Measurements from ENCODE around the gene UNKL. TPM values are rescaled to one million over a fixed set of nuclear protein-coding genes. Genes with fewer than 3 reads are reported as not detected.

UNKL gene
- total and polyA plus RNA-seq, 2 of the 8 experiments (the other 6 are each of a cell fraction or from before 2014, with no cell fraction given) = 25.1 to 31.8 TPM

DNA sequence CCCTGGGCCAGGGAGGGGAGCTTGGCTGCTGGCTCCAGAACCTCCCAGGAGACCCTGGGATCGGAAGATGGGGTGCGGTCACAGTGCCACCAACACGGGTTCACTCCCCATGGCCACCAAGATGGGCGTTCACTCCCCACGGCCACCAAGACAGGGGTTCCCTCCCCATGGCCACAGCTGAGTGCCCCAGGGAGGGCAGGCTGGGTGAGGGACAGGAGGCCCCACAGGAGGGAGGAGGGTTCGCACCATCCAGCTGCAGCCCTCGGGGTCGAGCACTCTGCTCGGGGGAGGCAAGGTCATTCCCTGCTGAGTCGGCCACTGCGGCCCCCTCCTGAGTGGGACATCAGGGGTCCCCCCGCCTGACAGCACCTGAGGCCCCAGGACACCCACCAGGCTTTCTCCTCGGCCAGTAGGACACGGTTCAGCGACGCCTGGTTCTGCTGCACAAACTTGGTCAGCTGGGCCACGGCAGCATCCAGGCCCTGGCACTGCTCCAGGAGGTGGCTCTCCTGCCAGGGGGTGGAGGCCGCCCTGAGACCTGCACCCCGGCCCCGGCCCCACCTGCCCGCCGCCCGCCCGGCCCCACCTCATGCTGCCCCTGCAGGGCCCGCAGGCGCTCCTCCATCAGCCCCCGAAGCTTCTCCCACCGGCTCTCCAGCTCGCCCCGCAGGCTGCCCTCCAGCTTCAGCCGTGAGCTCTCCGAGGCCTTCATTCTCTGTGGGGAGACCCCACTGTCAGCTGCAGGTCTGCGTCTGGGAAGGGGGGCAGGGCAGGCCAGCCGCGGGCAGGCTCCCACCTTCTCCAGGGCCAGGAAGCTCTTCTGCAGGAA is 23.9 kb upstream of the UNKL start (continued):
- TF ChIP-seq, protein P1, sequence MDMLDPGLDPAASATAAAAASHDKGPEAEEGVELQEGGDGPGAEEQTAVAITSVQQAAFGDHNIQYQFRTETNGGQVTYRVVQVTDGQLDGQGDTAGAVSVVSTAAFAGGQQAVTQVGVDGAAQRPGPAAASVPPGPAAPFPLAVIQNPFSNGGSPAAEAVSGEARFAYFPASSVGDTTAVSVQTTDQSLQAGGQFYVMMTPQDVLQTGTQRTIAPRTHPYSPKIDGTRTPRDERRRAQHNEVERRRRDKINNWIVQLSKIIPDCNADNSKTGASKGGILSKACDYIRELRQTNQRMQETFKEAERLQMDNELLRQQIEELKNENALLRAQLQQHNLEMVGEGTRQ (IDR thresholded peaks at IDR 0.05; ENCODE audit: low read length) = no peak
